ENCODE results near the gene KIF5A.

Gene KIF5A

DNA sequence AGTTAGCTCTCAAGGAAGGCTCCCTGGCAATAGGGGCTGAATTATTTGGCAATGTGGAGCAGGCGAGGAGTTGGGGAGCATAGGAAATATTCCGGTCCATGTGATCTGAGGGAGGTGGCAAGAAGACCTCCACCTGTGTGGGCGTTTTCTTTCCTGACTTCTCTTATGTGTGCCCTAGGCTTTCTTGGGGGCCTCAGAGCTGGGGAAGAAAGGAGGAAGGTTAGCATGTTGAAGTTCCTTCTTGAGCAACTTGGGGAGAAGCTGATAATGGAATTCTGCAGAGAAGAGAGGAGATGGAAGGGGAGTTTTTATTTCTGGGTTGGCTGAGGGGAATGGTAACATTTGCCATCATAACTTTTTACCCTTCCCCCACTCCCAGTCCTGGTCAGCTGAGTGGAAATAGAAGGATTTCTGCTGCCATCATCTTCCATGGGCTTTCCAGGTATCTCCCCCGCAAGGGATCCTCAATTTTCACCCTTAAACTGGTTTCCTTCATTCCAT, 56.0 kb downstream of the KIF5A start:
- Mint-ChIP-seq H3K4me1 (ENCODE audit: low read depth) (peaks cover 34% of the 10 kb centered on the region), H3K9me3 (no peaks in the 10 kb centered on the region), H3K36me3 (ENCODE audit: low read depth) (peaks cover 30% of the 10 kb centered on the region), H3K4me3 (peak overlapping the region; percentile 79), H3K27me3 (peaks cover 6% of the 10 kb centered on the region), H3K27ac (no peak overlapping the region)
- DNase-seq, result no peak

DNA sequence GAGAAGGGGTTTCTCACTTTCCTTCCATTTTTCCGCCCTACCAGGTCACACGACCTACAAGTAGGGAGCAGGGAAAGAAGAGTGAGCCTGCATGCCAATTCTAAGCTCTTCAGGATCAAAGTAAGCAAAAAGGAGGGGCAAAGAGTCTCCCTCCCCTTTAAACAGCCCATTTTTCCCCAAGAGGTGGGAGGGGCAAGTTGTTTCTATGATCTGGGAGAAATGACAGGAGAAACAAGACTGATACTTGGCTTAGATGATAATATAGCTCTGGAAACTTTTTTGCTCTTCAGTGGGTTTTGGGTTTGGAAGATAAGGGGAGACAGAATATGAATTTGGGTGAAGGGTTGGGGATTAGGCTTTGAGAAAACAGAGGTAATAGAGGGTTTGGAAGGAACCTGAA, 56.6 kb downstream of the KIF5A start:
- Mint-ChIP-seq H3K4me3 (no peak overlapping the region), H3K4me1 (ENCODE audit: low read depth) (peaks cover 36% of the 10 kb centered on the region), H3K9me3 (no peaks in the 10 kb centered on the region), H3K27ac (no peak overlapping the region), H3K36me3 (ENCODE audit: low read depth) (peaks cover 24% of the 10 kb centered on the region), H3K27me3 (peaks cover 8% of the 10 kb centered on the region)
- DNase-seq, result no peak

DNA sequence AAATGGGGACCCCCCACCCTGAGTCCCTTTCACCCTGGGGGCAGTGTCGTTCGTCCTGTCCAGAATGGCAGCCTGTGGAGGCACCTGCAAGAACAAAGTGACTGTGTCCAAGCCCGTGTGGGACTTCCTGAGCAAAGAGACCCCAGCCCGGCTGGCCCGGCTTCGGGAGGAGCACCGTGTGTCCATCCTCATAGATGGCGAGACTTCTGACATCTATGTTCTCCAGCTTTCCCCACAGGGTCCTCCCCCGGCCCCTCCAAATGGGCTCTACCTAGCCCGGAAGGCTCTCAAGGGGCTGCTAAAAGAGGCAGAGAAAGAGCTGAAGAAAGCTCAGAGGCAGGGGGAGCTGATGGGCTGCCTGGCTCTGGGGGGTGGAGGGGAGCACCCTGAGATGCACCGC, 57.0 kb downstream of the KIF5A start:
- H3K36me3 Mint-ChIP-seq (ENCODE audit: low read depth), result peaks cover 20% of the 10 kb centered on the region
- DNase-seq, result no peak
- no peaks in the 10 kb centered on the region for H3K9me3 Mint-ChIP-seq
- H3K4me3 Mint-ChIP-seq, result no peak overlapping the region
- H3K4me1 Mint-ChIP-seq (ENCODE audit: low read depth), result peaks cover 36% of the 10 kb centered on the region
- H3K27me3 Mint-ChIP-seq, result peaks cover 9% of the 10 kb centered on the region
- no peak overlapping the region for H3K27ac Mint-ChIP-seq

DNA sequence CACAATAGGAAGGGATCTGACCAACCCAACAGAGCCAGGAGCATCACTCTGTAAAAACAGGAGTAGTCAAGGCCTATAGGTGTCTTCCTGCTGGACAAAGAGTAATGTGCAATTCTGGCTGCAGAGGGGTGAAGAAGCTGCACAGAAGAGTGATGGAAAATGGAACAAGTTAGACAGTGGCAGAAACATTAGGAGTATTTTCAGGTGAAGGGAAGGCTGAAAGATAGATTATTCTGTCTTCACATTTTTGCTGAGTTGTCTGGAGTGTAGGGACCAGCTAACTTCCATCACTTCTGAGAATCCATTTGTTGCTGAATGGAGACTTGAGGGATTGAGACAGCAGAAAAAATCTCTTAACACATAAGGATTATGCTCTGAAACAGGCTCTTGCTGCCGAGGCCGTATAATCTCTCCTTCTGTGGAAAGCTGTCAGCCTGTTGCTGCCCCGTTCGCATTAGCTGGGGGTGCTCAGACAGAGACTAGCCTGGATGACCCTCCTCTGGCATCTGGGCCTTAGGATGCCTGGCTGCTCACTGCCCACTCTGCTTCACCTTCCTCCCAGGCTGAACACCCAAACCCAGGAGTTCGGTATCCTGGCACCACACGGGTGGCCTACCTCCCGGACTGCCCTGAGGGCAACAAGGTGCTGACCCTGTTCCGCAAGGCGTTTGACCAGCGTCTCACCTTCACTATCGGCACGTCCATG, 58.3 kb downstream of the KIF5A start:
- Mint-ChIP-seq H3K27ac (no peak overlapping the region), H3K4me1 (ENCODE audit: low read depth) (peaks cover 33% of the 10 kb centered on the region), H3K36me3 (ENCODE audit: low read depth) (peaks cover 9% of the 10 kb centered on the region), H3K4me3 (no peak overlapping the region), H3K27me3 (peaks cover 22% of the 10 kb centered on the region), H3K9me3 (no peaks in the 10 kb centered on the region)
- DNase-seq, result no peak

DNA sequence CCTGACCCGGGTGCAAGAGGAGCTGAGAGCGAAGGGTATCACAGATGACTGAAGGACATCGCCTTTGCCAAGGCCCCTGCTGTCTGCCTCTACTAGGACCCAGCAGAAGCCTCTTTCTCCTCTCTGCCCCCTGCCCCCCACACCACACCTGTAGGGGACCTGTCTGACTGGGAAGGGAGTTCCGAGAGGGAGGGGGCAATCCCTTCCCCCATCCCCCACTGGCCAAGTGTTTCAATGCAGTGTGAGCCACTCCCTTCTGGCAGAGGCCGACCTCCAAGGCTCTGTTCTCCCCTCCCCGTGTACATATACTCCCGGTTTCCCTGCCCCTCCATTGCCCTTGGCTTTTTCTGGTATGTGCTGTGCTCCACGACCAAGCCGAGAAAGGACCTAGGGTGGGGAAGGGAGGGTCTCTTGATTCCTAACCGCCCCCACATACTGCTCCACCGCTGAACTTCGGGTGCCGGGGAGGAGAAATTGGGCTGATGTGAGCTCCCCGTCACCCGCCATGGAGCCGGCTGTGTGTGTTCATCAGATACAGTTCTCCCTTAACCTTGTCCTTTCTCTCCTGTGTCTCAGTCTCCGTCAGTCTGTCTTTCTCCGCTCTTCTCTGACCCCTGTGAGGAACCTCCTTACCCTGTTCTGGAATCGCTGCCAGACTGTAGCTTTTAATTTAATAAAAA, 59.4 kb downstream of the KIF5A start:
- Mint-ChIP-seq H3K27me3 (peaks cover 33% of the 10 kb centered on the region), H3K9me3 (no peaks in the 10 kb centered on the region), H3K27ac (no peak overlapping the region), H3K4me1 (ENCODE audit: low read depth) (peaks cover 23% of the 10 kb centered on the region), H3K4me3 (no peak overlapping the region), H3K36me3 (ENCODE audit: low read depth) (peaks cover 3% of the 10 kb centered on the region)
- no peak for DNase-seq

DNA sequence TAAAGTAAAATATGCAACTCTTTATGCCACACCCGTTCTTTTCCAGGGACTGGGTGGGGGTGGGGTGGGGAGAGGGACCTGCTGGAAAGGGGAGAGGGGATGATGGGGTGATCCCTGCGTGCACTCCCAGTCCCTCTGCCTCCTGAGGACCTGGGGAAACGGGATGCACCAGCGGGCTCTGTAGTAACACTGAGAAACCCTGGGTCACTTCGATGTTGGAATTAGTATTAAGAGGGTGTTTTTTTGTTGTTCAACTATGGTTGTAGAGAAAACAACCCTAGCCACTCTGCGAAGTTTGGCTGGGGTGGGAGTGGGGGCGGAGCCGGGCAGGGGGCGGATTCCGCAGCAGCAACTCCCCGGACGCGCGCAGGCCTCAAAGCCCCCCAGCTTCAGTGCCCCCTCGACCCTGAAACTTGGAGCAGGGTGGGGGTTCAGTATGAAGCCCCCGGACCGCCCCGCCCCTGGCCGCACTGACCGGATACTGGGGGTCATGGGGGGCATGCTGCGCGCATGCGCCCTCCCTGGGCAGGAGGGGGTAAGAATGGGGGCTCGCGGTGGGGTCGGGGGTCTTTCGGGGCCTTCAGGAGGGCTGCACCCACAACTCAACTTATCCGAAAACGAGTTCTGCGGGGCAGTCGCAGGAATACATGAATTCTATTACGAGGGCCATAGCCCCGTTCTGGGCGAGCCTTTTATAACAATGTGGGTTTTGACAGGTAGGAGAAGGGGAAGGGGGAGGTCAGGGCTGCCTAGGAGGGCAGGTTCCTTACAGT, 60.1 kb downstream of the KIF5A start:
- Mint-ChIP-seq H3K36me3 (ENCODE audit: low read depth) (peaks cover 3% of the 10 kb centered on the region), H3K9me3 (no peaks in the 10 kb centered on the region), H3K27me3 (peaks cover 38% of the 10 kb centered on the region), H3K27ac (peak overlapping the region; percentile 82), H3K4me3 (peak overlapping the region; percentile 64), H3K4me1 (ENCODE audit: low read depth) (peaks cover 18% of the 10 kb centered on the region)
- DNase-seq, result no peak

DNA sequence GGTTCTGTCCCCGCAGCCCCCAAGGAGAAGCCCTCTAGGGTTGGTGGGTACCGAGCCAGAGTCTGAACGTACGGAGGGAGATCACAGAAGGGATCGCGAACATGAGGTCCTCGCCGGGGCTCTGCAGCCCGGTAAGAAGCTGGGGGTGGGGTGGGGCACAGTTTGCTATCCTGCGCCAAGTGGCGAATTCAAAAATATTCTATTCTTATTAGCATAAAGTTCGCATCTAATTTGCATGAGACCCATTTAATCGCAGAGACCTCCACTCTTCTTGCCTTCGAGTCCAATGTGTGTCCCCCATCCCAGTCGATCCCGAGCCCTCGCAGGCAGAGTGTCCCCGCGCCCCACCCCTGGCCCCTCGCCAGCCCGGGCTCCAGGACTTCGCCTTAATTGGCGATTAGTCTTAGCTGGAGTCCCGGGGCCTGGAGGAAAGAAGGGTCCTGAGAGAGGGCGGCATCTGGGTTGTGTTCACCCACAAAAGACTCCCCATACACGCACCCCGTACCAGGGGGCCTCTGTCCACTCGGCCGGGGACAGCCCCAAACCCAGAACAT, 60.8 kb downstream of the KIF5A start:
- H3K4me3 Mint-ChIP-seq, result peak overlapping the region; percentile 64
- peak overlapping the region; percentile 82 for H3K27ac Mint-ChIP-seq
- H3K27me3 Mint-ChIP-seq, result peaks cover 44% of the 10 kb centered on the region
- H3K36me3 Mint-ChIP-seq (ENCODE audit: low read depth), result peaks cover 3% of the 10 kb centered on the region
- DNase-seq, result no peak
- H3K4me1 Mint-ChIP-seq (ENCODE audit: low read depth), result peaks cover 12% of the 10 kb centered on the region
- H3K9me3 Mint-ChIP-seq, result no peaks in the 10 kb centered on the region

DNA sequence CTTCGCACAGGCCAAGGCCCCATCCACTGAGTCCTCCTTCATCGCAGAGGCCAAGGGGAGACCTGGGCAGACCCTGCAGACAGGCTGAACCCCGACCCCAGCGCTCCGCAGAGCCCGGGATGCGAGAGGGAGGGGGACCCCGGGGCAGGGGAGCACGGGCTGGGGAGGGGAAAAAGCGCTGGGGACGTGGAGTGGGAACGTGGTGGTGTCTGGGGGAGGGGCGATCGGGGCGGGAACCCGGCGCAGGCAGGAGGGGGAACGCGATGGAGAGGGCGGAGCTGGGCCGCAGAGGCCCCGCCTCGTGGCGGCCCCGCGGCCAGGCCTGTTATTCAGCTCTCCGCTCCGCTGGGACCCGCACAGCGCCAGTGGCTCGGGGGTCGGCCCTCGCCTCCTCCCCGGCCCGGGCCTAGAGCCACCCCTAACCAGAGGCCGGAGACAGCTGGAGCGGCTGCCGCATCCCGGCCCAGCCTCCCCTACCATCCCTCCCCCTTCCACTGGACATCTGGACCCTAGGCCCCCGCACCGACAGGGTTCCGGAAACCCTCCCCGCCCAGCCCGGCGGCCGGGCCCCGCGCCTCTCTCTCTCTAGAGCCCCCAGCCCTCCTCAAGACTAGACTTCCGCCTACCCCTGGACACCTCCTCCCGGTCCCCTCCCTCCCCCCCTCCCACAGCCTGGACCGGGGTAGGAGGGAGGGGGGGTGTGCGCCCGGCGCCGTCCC, 61.4 kb downstream of the KIF5A start, which contains the start of gene ARHGEF25:
Gene ARHGEF25 (plus strand): TSS at position 328 of the 719 bp plus-strand sequence. CDS start 460 bp downstream, outside the sequence.
- H3K9me3 Mint-ChIP-seq, result no peaks in the 10 kb centered on the region
- peaks cover 9% of the 10 kb centered on the region for H3K4me1 Mint-ChIP-seq (ENCODE audit: low read depth)
- DNase-seq, result peak; percentile 76
- peak within 1 kb of the TSS; percentile 64 for H3K4me3 Mint-ChIP-seq
- peak within 1 kb of the TSS; percentile 82 for H3K27ac Mint-ChIP-seq
- H3K36me3 Mint-ChIP-seq (ENCODE audit: low read depth), result peaks cover 3% of the 10 kb centered on the region
- peaks cover 48% of the 10 kb centered on the region for H3K27me3 Mint-ChIP-seq

DNA sequence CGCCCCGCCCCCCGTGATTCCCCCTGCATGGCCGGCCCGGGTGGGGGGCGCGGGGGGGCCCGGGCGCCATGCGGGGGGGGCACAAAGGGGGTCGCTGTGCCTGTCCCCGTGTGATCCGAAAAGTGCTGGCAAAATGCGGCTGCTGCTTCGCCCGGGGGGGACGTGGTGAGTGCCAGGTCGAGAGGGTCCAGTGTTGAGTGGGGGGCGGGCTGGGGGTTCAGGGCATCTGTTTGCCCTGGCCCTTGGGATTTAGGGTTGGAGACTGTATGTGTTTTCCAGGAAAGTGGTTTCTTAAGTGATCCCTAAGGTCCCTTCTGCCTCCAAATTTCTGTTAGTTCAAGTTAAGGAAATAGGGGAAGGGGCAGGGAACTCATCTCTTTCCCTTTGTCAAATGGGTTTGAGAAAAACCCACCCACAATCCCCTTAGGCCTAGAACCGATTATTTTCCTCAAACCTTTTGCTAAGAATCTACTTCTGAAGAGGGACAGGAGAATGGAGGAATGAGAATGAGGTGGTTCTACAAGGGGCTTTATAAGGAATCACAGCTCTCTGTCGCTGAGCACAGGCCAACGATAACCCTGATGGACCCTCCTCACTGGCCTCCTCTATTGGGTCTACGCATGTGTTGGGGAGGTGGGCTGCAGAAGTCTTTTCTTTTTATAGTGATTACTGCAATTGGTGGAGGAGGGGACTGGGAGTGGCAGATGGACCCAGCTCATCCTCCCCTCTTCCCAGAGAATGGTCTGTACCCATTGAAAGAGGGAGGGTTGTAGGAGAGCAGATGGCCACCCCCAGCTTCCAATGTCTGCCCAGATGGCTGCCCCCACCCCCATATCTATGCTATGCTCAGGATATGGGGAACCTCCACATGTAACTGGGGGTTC, 62.2 kb downstream of the KIF5A start:
- no peak for DNase-seq
- H3K27ac Mint-ChIP-seq, result no peak overlapping the region
- H3K9me3 Mint-ChIP-seq, result no peaks in the 10 kb centered on the region
- no peaks in the 10 kb centered on the region for H3K36me3 Mint-ChIP-seq (ENCODE audit: low read depth)
- peaks cover 54% of the 10 kb centered on the region for H3K27me3 Mint-ChIP-seq
- H3K4me1 Mint-ChIP-seq (ENCODE audit: low read depth), result peaks cover 7% of the 10 kb centered on the region
- peak overlapping the region; percentile 63 for H3K4me3 Mint-ChIP-seq

DNA sequence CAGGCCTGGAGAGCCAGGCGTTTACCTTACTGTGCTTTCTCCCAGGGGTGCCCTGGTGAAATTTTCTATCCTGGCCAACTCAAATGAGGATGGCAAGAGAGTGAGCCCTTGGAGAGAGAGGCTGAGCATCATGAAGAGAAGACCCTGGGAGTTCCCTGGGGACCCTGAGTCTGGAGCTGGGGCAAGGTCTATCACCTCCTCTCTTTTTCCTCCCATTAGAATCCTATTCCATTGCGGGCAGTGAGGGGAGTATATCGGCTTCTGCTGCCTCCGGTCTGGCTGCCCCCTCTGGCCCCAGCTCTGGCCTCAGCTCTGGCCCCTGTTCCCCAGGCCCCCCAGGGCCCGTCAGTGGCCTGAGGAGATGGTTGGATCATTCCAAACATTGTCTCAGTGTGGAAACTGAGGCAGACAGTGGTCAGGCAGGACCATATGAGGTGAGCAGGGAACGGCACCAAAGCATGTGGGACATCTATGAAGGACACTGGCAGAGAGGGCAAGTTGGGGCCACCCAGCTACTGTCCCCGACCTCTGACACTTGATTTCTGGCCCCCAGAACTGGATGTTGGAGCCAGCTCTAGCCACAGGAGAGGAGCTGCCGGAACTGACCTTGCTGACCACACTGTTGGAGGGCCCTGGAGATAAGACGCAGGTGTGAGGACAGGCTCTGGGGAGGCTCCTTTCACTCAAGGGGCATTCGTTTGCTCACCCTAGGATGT, 63.0 kb downstream of the KIF5A start:
- H3K27ac Mint-ChIP-seq, result no peak overlapping the region
- peaks cover 7% of the 10 kb centered on the region for H3K4me1 Mint-ChIP-seq (ENCODE audit: low read depth)
- H3K9me3 Mint-ChIP-seq, result no peaks in the 10 kb centered on the region
- no peaks in the 10 kb centered on the region for H3K36me3 Mint-ChIP-seq (ENCODE audit: low read depth)
- no peak overlapping the region for H3K4me3 Mint-ChIP-seq
- H3K27me3 Mint-ChIP-seq, result peaks cover 62% of the 10 kb centered on the region
- no peak for DNase-seq

DNA sequence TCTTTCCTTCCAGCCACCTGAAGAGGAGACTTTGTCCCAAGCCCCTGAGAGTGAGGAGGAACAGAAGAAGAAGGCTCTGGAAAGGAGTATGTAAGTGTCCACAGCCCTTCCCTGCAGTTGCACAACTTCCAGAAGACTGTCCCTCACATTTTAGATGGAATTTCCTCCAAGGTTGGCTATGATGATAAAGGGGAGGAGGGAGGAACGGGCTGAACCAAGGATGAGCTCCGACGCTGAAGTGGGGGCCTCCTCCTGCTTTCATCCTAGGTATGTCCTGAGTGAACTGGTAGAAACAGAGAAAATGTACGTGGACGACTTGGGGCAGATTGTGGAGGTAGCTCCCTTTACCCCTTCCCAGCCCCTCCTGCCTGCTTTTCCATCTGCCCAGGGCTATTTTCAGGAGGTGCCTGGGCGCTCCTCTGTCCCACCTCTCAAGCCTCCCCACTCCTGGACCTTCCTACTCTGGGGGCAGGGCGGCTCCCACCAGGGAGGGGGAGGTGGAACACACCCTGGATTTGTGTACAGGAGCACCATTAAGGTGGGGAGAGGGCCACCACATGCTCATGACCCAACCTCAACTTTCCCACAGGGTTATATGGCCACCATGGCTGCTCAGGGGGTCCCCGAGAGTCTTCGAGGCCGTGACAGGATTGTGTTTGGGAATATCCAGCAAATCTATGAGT, 63.7 kb downstream of the KIF5A start:
- Mint-ChIP-seq H3K4me3 (no peak overlapping the region), H3K9me3 (no peaks in the 10 kb centered on the region), H3K27me3 (peaks cover 68% of the 10 kb centered on the region), H3K4me1 (ENCODE audit: low read depth) (peaks cover 7% of the 10 kb centered on the region), H3K36me3 (ENCODE audit: low read depth) (no peaks in the 10 kb centered on the region), H3K27ac (no peak overlapping the region)
- no peak for DNase-seq

DNA sequence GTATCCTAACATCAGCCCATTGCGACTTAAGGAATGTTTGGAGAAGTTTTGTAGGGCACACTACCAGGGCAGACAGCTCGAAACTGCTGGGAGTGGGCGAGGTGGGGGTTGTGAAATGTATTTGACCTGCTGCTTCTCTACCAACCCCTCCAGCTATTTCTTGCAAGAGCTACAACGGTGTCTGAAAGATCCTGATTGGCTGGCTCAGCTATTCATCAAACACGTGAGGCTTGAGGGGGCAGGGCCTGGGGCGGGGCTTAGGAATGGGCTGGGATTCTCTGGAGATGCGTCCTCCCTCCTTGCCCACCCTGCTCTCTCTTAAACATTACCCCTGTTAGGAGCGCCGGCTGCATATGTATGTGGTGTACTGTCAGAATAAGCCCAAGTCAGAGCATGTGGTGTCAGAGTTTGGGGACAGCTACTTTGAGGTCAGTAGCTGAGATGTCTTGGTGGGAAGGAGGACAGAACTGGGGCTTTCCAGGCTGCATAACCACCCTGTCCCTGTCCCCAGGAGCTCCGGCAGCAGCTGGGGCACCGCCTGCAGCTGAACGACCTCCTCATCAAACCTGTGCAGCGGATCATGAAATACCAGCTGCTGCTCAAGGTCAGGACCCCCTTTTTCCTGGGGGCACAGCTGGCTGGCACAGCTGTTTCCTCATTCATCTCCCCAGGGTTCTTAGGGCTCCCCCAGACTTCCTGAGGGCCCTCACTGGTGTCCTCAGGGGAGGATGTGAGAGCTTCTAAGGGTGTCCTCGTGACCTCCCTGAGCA, 64.5 kb downstream of the KIF5A start:
- Mint-ChIP-seq H3K4me3 (no peak overlapping the region), H3K27ac (no peak overlapping the region), H3K36me3 (ENCODE audit: low read depth) (no peaks in the 10 kb centered on the region), H3K27me3 (peaks cover 76% of the 10 kb centered on the region), H3K4me1 (ENCODE audit: low read depth) (peaks cover 9% of the 10 kb centered on the region), H3K9me3 (no peaks in the 10 kb centered on the region)
- DNase-seq, result no peak

All from activated T-cell treated with anti-CD3 and anti-CD28 coated beads, Interleukin-2, amount 50 U/mL, for 24 hours (primary cell).